HG02840 (cell line): ENCODE results near the gene PDE3A.

Experiments
- ATAC-seq: cut with Tn5 transposase; IDR thresholded peaks from one replicate; pipeline ENCODE4 v1.9.1; 2021; ENCODE audit warnings: mild to moderate bottlenecking, moderate library complexity, moderate number of reproducible peaks; ENCODE audit not compliant: unreplicated experiment, low FRiP score

PDE3A gene

GRCh38 chr12:20415641-20416040 is 47.3 kb downstream of the PDE3A start:
- ATAC-seq, result no peak

DNA sequence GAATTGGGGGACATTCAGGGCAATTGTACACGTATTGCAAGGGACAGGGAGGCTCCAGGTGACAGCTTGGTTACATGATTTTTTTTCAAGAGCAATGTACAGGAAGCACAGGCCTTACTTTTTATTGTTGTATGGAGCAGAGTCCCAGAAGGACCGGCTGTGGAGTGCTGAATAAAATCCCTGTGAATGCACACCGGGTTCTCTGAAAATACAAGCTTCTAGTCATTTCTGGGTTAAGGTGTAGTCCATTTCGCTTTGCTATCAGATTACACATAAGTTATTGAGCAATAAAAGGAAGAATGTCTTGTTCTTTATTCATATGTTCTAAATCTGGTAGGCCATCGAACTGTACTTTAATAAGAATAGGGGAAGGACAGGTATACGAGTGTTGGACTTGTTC is 52.2 kb downstream of the PDE3A start:
- no peak for ATAC-seq

DNA sequence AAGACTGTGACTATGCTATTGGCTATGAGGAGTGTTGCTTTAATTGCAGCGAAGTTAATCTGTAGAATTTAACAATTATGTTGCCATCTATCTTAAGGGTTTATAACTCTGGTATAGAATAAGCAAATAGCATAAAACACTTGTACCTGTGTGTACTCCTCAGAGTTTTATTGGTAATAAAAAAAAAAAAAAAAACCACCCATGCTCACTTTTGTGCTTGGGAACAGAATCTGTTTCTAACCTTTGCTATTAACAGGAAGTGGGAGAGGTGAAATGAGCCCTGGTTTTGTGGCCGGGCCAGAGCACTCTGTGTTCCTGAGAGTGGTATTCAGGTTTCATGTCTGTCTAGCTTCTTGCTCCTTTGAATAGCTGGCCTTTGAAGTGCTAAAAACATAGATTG is 53.1 kb downstream of the PDE3A start:
- no peak for ATAC-seq

DNA sequence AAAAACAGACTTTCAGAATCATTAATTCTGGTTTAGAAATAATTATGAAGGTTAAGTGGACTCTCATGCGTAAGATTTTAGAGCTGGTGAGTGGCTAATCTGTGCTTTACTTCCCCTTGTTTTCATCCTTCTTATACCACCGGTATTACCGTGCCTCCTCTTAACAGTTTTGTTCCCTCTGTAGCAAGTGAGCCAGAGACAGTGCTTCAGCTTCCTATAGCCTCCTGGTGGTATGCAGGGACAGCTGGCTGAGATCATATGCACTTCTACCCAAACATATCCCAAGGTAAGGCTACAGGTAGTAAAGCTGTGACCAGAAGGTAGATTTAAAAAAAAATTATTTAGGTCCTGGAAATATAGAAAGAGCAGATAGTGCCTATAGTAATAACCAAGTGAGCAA is 55.2 kb downstream of the PDE3A start:
- no peak for ATAC-seq

GRCh38 chr12:20424841-20425240 is 56.5 kb downstream of the PDE3A start:
- ATAC-seq, result no peak

GRCh38 chr12:20426191-20426590 is 57.9 kb downstream of the PDE3A start:
- no peak for ATAC-seq

DNA sequence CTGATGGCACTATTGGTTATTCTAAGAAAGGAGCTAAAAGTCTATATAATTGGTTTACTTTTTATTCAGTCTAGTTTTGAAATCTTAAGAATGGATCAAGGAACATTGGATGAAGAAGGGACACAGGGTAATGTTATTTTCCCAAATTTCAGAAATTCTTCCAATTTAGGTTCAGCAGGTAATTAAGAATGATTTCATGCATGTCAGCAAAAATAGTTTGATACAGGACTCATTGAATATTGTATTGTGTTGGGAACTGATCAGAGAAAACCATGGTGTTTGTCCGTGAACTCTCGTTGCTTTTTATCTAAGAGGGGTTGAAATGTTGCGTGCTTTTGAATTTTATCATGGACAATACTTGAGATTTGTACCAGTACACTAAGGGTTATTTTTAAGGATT is 58.6 kb downstream of the PDE3A start:
- no peak for ATAC-seq

- no peak for ATAC-seq
These were observed 61.5 kb downstream of the PDE3A start for GRCh38 chr12:20429852-20430251.

GRCh38 chr12:20432290-20432689 is 64.0 kb downstream of the PDE3A start:
- ATAC-seq, result no peak

GRCh38 chr12:20434996-20435395 is 66.7 kb downstream of the PDE3A start:
- no peak for ATAC-seq

DNA sequence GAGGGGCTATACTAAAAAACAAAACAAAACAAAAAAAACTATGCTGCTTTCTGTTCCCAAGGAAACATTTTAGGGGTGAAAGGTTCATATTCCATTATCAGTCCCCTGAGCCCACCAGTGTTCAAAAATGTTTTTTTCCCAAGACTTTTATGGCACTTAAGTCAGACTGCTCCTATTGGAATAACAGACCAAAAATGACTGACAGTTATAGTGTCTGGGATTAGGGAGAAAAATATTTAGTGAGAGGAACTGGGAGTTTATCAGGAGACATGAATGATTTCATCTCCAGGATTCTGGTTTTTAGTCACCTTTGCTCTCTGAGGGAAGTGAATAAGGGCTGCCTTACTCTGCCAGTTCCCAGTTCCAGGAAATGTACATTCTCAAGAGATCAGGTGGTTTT is 68.0 kb downstream of the PDE3A start:
- ATAC-seq, result no peak

DNA sequence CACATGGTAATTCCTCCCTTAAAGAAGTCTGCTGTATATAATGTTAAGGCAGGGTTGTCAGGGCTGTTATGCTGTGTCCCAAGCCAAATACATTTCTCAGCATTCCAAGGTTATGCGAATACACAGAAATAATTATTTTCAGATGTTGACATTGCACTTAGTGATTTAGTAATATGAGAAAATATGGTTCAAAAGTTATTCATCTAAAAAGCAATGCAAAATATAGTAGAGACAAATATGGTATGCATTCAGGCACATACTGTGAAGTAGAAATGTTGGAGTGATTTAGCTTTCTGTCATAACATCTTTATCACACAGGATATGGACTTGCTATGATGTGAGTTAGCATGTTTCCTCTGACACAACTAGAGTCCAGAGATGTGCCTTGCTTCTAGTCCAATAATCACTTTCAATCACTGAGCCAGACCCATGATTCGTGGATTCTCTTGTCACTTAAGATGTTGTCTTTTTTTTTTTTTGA is 70.0 kb downstream of the PDE3A start:
- no peak for ATAC-seq

- ATAC-seq, result no peak
These were observed 71.3 kb downstream of the PDE3A start for GRCh38 chr12:20439626-20440025.

DNA sequence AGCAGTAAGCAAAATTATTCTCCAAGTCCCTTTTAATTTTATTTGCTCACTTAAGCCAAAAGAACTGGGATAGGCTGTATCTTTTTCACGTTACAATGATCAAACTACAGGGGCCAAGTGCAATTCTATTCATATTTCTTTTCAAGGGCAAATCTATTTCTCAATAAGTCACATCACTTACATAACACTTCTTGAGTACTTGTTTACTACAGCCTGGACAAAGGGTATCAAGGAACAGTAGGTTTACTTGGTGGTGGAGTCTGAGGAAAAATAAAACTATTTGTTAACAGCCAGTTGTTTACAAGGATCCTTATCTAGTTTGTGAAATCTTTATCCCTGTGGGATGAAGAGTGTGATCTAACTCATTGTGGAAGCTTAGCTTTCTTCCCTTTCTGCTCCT is 72.1 kb downstream of the PDE3A start:
- no peak for ATAC-seq

- ATAC-seq, result no peak
These were observed 74.0 kb downstream of the PDE3A start for GRCh38 chr12:20442322-20442721.

- no peak for ATAC-seq
These were observed 74.9 kb downstream of the PDE3A start for GRCh38 chr12:20443255-20443654.

GRCh38 chr12:20443792-20444191 is 75.5 kb downstream of the PDE3A start:
- no peak for ATAC-seq

DNA sequence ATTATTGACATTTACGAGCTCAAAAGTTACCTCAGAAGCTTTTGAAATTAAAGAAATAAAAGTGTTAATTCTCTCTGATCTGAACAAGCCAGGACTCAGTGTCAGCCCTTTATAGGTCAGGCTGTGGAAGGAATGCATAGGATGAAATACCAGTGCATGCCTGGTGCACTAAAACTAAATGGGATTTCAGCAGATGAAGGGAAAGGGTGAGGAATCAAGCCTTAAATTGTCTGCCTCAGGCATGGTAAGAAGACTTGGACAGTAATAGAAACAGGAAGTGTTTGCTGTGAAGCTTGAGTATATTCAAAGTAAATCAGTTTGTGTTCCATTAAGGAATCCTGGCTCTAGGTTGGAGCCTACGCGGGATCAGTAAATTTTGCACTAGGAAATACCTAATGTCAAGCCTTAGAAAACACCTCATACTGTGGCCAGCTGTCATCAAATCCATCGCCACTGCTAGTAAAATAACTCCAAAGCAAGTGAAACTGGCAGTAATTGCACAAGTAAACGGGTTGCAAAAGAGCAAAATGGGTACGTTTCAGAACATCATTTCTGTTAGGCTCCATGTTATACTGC is 76.3 kb downstream of the PDE3A start:
- ATAC-seq, result no peak

GRCh38 chr12:20445687-20446086 is 77.3 kb downstream of the PDE3A start:
- no peak for ATAC-seq

- ATAC-seq, result no peak
These were observed 78.5 kb downstream of the PDE3A start for GRCh38 chr12:20446836-20447235.

DNA sequence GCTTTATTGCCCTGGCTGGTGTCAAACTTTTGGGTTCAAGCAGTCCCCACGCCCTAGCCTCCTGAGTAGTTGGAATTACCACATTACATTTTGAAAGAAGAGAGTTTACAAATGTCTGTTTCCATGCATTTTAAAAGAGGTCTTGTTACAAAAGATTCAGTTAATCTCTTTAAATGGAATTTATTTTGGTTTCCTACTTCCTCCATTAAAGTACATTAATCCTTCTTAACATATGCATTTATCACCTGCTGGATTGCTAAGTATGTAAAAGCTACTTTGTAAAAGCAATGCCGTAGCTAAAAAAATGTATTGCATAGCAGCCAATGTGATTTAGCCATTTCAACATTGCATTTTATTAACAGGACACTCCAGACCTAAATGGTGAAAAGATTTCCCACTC is 80.4 kb downstream of the PDE3A start:
- no peak for ATAC-seq

- ATAC-seq, result no peak
These were observed 82.3 kb downstream of the PDE3A start for GRCh38 chr12:20450591-20451180.

GRCh38 chr12:20451761-20452160 is 83.4 kb downstream of the PDE3A start:
- ATAC-seq, result no peak
